ENCODE results near the gene RIMS4.
A peak's percentile ranks its signal among the peaks of the same experiment; 100 is the strongest.
"Not testable (repeated sequence)": the region's sequence is repeated elsewhere in the genome, so short reads cannot be mapped to it uniquely, and the experiment has no call there.

Gene RIMS4

DNA sequence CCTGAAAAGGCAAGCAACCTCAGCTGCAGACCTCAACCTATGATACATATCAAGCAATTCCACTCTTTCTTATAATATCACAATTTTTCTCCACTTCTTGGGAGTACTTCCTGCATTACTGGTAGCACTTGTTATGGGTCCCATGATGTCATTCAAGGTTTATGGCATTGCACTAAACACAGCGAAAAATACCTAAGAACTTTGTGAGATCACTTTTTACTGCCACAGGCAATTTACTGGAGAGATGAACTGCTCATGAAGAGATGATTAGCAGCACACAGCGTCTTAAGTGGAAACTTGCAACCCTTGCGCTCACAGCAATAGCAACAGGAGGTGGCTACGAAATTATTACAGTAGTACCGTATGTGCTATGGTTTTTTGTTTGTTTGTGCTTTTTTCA is 19.3 kb upstream of the RIMS4 start:
- DNase-seq: no peak

DNA sequence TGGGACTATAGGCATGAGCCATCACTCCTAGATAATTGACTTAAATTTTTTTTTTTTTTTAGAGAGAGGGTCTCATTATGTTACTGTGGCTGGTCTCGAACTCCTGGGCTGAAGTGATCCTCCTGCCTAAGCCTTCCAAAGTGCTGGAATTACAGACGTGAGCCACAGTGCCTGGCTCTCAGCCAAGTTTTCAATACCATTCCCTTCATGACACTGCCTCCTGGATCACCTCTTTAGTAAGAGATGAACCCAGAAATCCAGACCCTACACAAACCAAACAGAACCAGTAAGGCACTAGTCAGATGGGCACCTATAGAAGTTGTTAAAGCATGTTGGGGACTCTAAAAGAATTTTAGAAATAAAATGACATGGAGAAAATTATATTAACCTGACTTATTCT is 18.3 kb upstream of the RIMS4 start:
- no peak for DNase-seq

DNA sequence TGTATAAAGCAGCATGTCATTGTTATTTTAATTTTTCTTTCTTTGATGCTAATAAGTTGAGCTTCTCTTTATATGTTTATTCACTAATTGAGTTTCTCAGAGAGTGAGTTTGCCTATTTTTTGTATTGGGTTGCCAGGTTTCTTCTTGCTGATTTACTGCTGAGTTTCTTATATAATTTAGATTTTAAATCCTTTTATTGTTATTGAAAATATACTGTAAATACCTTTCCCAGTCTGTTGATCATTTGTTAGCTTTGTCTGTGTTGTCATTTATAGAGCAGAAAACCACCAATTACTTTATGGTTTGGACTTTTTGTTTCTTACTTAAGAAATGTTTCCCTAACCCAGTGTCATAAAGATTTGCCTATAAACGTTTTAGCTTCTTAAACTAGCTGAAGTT is 17.1 kb upstream of the RIMS4 start:
- no peak for DNase-seq

DNA sequence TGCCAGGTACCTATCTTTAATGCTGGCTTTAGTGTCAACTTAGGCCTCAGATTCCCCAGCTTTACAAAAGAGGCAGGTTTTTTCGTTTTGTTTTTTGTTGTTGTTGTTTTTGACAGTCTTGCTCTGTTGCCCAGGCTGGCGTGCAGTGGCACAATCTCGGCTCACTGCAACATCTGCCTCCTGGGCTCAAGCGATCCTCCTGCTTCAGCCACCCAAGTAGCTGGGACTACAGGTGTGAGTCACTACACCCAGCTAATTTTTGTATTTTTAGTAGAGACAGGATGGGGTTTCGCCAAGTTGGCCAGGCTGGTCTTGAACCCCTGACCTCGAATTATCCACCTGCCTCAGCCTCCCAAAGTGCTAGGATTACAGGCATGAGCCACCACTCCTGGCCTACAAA is 11.2 kb upstream of the RIMS4 start:
- not testable (repeated sequence) for DNase-seq

DNA sequence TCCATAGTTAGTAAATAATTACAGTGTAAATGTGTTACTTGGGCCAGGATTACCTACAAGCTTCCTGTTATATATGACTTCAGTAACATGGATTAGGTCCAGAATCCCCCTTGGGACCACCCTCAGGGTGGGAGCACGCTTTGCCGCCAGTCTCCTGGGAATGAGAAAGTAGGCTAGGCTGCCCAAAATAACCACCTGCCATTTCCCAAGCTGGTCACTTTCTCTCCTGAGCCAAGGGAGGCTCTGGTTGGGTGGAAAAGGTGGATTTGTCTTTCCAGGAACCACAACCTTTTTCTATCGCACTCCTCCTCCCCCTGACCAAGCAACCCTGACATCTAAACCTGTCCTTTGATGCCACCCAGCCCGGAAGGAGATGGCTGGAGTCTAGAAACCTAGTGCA is 9.6 kb upstream of the RIMS4 start:
- no peak for DNase-seq

DNA sequence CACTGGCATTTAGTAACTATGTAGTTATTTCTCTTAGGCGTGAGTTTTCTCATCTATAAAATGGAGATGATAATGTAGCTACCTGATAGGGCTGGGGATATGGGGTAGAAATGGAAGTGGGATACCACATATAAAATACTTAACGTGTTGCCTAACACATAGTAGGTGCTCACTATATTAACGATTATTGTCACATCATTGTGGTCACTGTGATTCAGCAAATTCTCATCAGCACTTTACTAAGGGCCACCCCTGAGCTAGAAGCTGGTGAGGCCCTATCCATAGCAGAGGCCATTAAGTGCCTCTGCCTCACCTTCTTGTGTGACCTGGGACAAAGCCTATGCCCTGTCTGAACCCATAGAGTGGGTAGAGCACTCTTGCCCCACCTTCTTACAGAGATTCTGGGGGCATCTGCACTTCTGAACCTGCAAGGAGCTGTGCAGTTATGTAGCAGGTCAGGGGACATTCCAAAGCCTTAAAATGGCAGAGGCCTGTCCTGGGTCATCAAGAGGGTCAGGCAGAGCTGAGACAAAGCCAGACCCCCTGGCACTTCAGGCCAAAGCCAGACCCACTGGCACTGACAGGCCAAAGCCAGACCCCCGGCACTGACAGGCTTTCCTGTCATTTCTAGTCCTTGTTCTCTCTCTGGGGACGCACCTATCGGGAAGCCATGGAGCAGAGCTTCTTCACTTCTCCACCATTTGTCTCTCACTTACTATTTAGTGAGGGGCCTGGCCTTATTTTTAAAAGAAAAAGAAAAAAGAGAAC is 7.0 kb upstream of the RIMS4 start:
- DNase-seq: no peak

DNA sequence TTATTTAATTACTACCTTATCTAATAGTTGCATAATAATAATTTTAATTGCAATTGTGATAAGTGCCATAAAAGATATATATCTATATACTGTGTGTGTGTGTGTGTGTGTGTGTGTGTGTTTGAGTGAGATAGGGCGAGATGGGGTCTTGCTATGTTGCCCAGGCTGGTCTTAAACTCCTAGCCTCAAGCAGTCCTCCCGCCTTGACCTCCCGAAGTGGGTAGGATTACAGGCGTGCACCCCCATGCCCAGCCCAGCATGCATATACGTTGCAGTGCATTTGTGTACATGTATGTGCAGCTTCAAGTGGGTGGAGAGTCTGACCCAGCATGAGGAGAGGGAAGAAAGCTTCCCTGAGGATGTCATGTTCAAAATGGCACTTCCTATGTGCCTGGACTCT is 4.6 kb upstream of the RIMS4 start:
- DNase-seq: no peak

DNA sequence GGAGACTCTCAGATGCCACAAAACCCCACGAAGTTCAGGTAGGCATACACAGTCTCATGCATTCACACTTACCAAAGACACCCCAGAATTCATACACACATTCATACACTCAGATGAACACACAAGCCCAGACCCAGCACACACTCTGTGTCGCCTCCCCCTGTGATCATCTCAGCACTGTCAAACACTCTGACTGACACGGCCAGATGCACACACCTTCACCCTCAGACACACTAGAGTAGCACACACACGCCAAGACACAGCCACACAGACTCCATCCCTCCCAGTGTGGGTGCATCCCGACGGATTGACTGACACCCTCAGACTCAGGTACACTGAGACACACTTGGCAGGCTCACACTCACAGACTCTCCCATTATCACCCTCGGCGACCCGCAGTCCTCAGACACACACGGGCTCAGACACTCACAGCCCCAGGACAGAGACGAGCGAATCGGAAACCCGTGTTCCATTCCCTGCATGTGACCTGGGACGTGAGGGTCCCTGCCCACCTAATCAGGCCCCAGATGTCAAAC is 872 bp upstream of the RIMS4 start:
- DNase-seq: no peak

DNA sequence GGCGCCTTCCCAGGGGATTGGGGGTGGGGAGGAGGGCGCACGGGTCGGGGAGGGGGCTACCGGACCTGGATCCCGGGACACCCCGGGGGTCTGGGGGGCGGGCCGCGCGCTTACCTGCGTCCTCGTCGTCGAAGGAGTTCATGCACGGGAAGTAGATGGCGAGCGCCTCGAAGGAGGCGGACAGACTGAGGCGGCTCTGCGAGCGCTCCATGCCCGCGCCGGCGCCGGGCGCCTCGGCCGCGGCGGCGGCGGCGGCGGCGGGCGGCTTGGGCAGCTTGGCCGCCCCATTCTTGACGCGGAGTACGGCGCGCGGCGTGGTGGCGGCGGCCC is 320 bp downstream of the RIMS4 start:
- DNase-seq: no peak

DNA sequence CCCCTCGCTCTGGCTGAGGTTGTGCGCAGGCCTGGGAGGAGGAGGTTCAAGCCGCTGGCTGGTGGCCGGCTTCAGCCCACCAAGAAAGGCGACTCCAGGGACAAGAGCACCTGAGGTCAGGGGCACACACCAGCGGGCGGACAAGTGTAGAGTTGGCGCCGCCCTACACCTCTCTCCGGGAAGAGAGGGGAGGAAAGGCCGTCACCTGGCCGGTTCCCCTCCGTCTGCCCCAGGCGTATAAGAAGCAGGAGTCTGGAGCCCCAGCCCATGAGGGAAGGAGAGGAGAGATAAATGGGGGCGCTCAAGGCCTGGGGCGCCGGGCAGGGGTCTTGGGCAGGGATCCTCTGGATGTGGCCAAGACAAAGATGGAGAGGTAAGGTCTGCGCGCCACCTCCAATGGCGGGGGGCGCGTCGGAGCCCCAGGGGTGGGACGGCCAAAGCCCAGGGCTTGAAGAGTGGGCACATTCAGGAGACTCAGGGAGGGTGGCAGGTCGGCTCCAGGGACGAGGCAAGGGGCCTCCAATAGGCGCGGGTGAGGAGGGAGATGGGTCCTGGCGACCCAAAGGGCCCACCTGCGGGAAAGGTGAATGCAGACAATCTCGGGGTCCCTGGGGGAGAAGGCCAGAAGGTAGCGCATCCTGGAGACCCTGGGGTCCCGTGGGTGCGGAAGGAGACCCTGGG is 826 bp downstream of the RIMS4 start:
- no peak for DNase-seq

DNA sequence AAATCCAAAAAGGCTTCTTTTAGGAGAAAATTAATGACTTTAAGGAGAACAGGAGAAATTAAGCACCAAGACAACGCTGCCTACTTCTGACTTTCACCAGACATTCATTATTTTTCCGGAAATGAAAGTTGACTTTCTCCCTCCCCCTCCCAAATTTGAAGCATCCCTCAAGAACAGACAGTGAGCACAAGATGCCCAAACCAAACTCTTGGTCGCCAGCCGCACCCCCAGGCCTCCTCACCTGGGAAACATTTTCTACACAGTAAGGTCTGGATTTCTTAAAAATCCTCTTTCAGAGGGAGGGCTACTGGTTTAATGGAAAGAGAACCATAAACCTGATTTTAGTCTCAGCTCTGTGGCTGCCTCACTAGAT is 2.7 kb downstream of the RIMS4 start:
- DNase-seq: no peak

DNA sequence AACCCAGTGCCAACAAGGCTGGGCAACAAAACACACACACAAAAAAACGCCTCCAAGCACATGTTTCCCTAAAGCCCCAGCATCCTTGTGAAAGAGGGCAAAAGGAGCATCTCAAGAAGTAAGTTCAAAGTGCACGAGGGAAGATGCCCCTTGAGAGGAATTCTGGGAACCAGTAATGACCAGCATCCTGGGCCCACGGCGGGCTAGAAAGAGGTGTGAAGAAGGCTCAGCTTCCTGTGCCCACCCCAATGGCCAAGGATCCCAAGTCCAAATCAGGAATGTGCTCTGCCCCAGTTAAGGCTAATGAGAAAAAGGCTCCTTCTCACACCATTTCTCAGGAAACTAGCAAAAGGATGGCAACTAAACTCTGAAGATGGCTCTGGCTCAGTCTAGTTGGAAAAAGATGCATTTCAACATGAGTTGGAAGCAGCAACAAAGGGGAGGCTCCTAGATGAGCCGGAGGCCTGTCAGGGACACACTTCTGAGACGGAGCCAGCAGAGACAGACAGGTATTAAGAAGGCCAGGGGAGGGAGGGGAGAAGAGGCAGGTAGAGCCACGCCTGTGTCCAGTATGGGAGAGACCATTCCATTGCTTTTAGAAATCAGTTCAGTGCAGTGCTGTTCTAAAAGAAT is 3.2 kb downstream of the RIMS4 start:
- no peak for DNase-seq

DNA sequence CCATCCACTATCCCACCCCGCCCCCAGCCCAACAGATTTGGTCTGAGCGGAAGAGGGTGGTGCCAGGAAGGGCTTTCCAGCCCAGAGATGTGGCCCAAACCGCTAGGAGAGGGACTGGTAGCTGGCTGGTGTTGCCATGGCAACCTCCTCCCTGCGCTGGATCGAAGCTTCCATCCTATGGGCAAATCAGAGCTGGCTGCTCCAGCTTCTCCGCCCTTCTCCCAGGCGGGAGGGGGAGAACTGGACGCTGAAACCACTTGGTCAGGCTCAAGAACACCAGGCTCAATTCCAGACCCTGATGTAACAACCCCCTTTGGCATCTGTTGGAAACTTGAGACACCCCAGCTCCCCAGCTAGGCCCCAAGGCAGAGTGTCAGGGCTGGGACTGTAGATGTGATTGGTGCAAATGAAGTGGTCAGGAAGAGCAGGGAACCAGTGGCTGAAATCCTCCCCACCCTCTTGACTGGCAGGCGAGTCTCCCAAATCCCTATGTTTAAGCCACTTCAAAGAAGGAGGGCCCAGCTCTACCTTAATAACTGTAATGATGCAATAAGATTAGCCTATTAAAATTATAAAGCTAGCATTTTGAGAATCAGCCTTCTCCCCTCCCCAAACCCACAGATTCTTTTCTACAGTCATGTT is 4.2 kb downstream of the RIMS4 start:
- peak; percentile 58 for DNase-seq

DNA sequence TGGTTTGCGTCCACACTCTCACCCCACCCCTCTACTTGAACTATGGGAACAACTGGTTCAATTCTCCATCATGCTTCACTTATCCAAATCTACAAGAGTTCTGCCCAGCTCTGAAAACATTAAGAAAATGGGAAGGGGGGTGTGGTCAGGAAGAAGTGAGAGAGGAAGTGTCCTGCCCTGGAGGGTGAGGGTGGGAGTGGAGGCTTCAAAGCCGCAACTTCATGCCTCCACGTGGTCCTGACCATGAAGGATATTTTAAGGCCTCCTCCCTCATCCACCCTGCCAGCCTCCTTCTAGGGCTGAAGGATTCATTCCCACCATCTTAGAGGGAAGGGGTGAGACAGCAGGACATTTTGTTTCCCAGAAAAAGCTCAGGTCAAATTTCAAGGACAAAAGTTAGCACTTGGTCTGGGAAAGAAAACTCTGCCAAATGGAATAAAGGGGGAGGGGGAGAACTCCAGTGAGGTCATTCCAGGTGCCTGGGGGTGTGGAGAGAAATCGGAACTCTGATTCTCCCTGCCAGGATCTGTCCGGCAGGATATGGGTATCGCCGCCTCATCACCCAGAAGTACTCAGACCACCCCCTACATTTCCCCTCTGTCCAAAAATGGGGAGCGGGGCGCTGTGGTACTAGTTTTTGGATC is 4.9 kb downstream of the RIMS4 start:
- no peak for DNase-seq

DNA sequence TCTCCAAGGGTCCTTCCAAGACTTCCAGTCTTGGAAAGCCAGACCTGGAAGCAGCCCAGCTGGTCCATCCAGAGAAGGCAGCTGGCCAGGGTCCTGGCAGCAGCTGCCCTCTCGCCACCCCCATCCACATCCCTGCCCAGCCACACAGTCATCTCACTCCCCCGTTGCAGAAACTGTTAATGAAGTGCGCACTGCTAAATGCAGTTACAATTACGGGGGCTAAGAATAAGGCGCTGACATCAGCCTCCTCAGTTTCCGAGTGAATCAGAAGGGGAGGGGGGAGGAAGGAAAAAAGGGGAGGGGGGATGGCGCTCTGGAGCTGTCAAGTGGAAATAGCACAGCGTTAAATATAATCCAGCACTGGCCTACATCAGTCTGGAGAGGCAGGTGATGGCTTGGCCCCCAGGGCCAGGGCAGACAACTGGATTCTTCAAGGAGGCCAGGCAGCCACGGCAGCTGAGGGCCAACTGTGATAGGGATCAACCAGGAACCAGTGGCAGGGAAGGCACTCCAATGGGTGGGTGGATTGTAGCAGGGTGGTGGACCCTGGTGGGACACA is 6.9 kb downstream of the RIMS4 start:
- DNase-seq: no peak

DNA sequence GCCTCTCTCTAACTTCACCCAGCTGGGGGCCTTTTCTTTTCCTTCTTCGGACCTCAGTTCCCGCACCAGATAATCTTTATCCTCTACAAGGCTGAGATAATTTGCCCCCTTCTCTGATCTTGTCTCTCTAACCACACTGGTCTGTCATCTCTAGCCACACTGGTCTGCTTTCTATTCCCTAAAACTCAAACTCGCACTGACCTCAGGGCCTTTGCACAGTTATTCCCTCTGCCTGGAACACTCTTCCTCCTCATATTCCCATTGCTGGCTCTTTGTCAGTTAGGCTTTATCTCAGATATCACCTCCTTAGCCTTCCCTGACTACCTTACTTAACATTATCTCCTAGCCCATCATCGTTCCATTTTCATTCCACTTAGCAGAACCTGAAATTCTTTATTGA is 7.6 kb downstream of the RIMS4 start:
- no peak for DNase-seq

DNA sequence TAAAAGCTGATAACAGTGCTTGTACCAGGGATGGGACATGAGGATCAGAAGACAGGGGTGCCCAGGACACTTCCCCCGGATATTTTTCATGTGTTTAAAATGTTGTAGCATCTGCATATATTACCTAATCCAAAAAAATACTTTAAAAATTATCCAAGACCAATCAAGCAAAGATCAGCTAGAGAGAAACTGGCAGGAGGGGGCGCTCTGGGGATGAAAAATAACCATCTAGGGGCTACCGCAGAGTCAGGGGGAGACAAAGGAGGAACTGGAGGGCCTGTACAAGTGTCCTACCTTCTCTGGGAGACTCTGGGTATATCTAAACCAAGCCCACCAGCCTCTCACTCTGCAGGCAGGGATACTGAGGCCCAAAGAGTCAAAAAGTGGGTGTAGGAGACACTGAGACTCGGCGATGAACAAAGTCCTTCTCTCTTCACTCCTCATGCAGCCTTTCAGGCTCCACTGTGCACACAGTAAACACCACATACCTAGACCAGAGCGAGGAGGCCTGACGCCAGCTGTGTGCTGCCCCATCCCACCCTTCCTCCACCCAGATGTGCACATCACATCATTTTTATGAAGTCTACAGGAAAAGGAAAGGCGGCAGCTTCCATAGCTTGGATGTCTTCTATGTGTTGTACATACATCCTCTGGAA is 9.8 kb downstream of the RIMS4 start:
- no peak for DNase-seq

DNA sequence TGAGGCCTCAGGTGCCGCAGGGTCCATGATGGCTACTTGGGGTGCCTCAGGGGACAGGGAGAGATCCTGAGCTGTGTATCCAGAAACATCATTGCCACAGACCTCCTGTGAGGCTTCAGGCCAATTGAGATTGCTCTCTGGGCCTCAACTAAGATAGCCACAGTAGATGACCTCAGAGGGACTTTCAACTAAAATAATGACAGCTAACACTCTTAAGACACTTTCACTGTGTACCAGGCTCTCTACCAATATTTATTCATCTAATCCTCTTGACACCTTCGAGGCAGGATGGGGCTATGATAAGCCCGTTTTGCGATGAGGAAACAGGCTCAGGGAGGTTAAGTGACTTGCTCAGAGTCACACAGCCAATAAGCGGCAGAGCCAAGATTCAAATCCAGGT is 10.7 kb downstream of the RIMS4 start:
- no peak for DNase-seq

DNA sequence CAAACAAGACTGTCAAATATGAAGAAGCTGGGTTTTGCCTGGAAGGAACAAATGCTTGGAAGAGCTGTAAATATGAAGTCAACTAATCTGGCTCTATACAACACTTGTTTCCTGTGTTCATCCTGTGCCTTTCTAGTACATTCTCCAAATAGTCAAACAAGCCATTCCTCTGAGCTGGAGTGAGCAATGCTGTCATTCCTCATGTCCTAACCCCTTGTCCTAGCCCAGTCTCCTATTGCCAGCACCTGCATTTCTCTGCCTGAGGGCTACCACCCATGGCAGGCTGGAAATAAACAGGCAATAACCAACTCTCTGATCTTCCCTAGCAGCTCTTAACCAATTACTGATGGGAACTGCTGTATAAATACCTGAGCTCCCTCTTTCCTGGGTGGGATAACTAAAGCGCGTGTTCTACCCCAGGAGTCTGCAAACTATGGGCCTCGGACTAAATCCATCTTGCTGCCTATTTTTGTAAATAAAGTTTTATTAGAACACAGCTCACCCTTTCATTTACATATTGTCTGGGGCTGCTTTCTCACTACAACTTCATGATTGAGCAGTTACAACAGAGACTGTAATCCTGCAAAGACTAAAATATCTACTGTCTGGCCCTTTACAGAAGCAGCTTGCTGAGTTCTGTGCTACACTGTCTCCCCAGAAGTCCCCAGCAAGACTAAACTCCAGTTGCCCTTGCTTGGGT is 13.4 kb downstream of the RIMS4 start:
- DNase-seq: no peak

DNA sequence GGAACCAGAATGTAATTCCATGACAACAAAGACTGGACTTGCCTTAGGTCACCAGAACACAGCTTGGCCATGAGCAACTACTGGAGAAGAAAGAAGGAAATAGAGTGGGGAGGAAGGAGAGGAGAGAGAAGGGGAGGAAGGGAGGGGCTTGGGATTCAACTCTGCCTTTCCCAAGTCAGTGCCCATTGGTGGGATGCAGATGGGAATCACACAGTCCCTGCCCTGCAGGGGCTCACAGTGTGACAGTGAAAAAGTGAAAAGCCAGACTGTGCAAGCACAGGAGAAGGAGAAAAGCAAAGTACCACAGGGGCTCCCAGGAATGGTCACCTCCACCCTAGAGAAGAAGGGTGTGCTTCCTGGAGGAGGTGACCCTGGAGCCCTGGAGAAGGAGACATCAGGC is 14.0 kb downstream of the RIMS4 start:
- DNase-seq: no peak

DNA sequence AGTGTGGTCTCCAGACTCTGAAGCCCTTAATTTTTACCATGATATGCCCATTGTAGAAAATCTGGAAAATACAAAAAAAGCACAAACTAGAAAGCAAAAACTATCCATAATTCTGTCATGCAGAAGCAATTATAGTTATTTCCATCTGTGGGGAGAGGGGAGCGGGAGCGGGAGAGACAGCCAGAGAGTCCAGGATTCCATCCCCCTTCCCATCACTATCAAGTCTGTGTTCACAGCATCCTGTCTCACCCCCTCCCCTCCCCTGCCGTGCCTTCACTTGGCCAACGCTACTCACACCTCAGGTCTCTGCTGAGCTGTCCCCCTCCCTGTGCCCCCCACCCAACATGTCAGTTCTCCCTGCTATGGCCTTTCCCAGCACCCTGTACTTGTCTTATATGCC is 14.5 kb downstream of the RIMS4 start:
- DNase-seq: no peak

DNA sequence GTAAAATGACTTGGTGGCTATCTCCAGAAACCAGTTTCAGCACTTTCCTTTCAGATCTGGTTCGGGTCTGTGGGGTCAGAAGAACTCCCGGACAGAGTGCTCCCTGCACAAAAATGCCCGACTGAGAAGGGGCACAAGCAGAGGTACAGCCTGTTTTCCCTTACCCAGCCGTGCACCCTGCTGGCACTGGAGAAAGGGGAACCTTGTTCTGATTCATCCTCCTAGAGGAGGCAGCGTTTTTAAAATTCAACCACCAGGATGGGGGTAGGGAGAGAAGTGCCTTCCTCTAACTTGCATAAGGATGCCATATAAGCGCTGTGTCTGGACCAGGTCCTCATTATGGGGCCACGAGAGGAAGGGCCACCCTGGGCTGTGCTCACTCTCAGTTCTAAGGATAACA is 17.6 kb downstream of the RIMS4 start:
- no peak for DNase-seq
